ENCODE measurements around the gene UPK3A. TPM values are rescaled to one million over a fixed set of nuclear protein-coding genes. Genes with fewer than 3 reads are reported as not detected.

UPK3A gene
- total and polyA plus RNA-seq, 2 of the 13 experiments (the other 11 are each of a cell fraction or from before 2014, with no cell fraction given), result 10.5 to 13.8 TPM

DNA sequence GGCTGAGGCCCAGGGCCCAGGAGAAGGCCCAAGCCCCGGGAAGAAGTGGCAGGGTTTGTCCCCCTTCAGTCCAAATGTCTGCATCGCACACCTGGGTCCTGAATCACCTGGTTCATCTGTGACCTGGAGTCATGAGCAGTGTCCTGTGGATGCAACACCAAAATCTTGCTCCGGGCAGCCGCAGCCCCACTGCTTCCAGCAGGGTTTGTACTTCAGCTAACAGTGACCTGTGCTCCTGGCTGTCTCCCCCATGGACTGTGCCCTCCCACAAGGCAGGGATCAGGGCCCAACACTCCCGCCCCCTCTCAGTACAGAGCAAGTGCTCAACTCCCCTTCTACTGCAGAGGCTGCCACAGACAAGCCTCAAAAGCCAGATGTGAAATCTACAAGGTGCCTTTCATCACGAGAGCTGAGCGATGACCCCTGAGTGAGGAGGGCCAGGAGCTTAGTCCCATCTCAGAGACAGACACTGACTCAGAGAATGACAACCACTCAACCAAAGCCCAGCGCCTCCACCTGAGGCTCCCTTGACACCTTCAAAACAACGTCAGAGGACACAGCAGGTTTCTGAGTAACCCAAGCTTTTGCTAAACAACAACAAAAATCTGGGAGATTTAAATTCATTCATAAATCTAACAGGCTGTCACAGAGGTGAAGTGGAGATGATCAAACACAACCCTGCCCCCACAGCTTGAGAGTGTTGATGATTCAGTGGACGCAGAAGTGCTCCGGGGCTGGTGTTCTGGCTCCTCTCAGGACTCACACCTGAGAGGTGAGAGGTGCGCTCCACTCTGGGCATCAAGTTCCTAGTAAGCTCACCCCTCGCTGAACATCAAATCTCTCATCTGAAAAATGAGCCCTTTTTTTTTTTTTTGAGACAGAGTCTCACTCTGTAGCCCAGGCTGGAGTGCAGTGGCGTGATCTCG, 47.4 kb upstream of the UPK3A start (continued):
- TF ChIP-seq HNF4G (IDR thresholded peaks at IDR 0.05; ENCODE audit: borderline replicate concordance, low read depth, low read length) (peak; percentile 56; the same call in 1 of the 2 replicates), HNF4G (CRISPR knock-in tag; IDR thresholded peaks at IDR 0.05; ENCODE audit: borderline replicate concordance, low read depth) (no peak), HNF4A (CRISPR knock-in tag; IDR thresholded peaks at IDR 0.05) (peak; percentile 51; the same call in 1 of the 2 replicates), ZNF292 (CRISPR knock-in tag; IDR thresholded peaks at IDR 0.05; ENCODE audit: borderline replicate concordance, low read depth) (peak; percentile 79; the same call in 1 of the 2 replicates)

DNA sequence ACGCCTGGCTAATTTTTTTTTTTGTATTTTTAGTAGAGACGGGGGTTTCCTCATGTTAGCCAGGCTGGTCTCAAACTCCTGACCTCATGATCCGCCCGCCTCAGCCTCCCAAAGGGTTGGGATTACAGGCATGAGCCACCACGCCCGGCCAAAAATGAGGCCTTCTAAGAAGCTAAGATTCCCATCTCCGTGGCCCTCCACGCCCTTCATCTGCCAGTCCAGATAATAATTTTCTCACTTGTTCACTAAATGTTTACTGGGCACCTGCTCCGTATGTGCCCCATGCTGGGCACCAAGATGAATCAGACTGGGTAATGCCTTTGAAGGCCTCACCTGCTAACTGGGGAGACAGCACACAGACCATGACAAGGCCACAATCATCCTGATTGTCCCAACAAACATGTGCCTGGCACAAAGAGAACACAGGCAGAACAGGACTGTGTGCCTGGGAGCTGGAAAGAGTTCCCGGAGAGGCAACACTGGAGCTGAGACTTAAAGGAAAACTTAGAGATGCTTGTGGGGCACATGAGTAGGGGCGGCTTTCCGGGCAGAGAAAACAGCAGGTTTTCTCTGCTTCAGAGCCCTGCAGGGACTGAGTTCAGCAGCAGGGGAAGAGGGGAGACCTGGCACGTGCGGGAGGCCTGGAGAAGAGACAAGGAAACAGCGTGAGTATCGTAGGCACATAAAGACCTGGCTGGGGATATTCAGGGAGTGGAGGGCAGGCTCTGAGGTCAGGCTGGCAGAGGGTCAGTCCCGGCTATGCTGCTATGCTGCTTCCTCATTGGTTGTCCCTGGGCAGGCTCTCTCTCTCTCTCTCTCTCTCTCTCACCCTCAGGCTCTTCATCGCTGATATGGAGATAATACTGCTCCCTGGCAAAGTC, 46.4 kb upstream of the UPK3A start:
- FAIRE-seq (no peak), ATAC-seq (no peak), DNase-seq (ENCODE audit: low spot score) (no peak)
- Histone ChIP-seq H3K4me2 (ENCODE audit: low read depth, low read length) (no peak overlapping the region; the same call in 1 of the 2 replicates), H3K9ac (ENCODE audit: insufficient read depth, low read depth, low read length) (no peak overlapping the region), H3K4me3 (replicated peaks in 1 of 3; ENCODE audit: insufficient read depth in 1 of 3, low read depth in 2 of 3, low read length in 3 of 3) (no peak overlapping the region), H3K79me2 (ENCODE audit: insufficient read depth, low read length) (peaks cover 24% of the 10 kb centered on the region), H3K36me3 (replicated peaks in 1 of 2; ENCODE audit: control insufficient read depth in 1 of 2, insufficient read depth in 2 of 2, low read length in 2 of 2) (peaks cover 6% of the 10 kb centered on the region in 2 experiments; a peak in 3 of 5 replicates), H4K20me1 (ENCODE audit: insufficient read depth, low read length) (peaks cover 11% of the 10 kb centered on the region; the same call in 1 of the 2 replicates), H3K27ac (ENCODE audit: extremely low read length, insufficient read depth, low read length) (no peak overlapping the region), H3K27me3 (ENCODE audit: control insufficient read depth in 1 of 2, insufficient read depth in 2 of 2, low read length in 2 of 2) (no peaks in the 10 kb centered on the region), H2AFZ (ENCODE audit: low read length) (no peak overlapping the region), H3K9me3 (ENCODE audit: low read length) (no peaks in the 10 kb centered on the region), H3K4me1 (ENCODE audit: insufficient read depth, low read length) (peaks cover 77% of the 10 kb centered on the region)
- intact Hi-C loops (cut with micrococcal nuclease; ENCODE audit: unreplicated experiment) (no loop called here), in situ Hi-C loops (cut with HindIII; ENCODE audit: extremely low pct_ligation_motif_present, low pct_unique_long_range_greater_than_20kb) (no loop called here)
- no TSS peak for BruUV-seq (replicated peaks)
- no peak for TF ChIP-seq NFYC (CRISPR knock-in tag; IDR thresholded peaks at IDR 0.05)
- TF ChIP-seq, protein P1, sequence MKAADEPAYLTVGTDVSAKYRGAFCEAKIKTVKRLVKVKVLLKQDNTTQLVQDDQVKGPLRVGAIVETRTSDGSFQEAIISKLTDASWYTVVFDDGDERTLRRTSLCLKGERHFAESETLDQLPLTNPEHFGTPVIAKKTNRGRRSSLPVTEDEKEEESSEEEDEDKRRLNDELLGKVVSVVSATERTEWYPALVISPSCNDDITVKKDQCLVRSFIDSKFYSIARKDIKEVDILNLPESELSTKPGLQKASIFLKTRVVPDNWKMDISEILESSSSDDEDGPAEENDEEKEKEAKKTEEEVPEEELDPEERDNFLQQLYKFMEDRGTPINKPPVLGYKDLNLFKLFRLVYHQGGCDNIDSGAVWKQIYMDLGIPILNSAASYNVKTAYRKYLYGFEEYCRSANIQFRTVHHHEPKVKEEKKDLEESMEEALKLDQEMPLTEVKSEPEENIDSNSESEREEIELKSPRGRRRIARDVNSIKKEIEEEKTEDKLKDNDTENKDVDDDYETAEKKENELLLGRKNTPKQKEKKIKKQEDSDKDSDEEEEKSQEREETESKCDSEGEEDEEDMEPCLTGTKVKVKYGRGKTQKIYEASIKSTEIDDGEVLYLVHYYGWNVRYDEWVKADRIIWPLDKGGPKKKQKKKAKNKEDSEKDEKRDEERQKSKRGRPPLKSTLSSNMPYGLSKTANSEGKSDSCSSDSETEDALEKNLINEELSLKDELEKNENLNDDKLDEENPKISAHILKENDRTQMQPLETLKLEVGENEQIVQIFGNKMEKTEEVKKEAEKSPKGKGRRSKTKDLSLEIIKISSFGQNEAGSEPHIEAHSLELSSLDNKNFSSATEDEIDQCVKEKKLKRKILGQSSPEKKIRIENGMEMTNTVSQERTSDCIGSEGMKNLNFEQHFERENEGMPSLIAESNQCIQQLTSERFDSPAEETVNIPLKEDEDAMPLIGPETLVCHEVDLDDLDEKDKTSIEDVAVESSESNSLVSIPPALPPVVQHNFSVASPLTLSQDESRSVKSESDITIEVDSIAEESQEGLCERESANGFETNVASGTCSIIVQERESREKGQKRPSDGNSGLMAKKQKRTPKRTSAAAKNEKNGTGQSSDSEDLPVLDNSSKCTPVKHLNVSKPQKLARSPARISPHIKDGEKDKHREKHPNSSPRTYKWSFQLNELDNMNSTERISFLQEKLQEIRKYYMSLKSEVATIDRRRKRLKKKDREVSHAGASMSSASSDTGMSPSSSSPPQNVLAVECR (CRISPR knock-in tag; IDR thresholded peaks at IDR 0.05; ENCODE audit: borderline replicate concordance), result 0 out of 2 replicates have a peak, but pooled peaks have one; percentile 23
- WGBS (ENCODE audit: low lambda C conversion rate), result 94% methylated on average over 18 of the region's 18 CpGs
- POLR2A ChIA-PET, result interaction anchor here (3.0 kb wide), 1 partner anchor 8 kb away, joined by 11 read pairs; no protein-coding TSS in a partner anchor
- CTCF ChIA-PET (ENCODE audit: low intra/inter-chr PET ratio, low total read pairs), result no interaction called here
